GM03348 (cell line): ENCODE measurements around the gene DAGLA.

Source experiments
- DNase-seq: peaks from one replicate; pipeline ENCODE4 v3.0.0; 2012; ENCODE audit warnings: low spot score

The DAGLA gene

DNA sequence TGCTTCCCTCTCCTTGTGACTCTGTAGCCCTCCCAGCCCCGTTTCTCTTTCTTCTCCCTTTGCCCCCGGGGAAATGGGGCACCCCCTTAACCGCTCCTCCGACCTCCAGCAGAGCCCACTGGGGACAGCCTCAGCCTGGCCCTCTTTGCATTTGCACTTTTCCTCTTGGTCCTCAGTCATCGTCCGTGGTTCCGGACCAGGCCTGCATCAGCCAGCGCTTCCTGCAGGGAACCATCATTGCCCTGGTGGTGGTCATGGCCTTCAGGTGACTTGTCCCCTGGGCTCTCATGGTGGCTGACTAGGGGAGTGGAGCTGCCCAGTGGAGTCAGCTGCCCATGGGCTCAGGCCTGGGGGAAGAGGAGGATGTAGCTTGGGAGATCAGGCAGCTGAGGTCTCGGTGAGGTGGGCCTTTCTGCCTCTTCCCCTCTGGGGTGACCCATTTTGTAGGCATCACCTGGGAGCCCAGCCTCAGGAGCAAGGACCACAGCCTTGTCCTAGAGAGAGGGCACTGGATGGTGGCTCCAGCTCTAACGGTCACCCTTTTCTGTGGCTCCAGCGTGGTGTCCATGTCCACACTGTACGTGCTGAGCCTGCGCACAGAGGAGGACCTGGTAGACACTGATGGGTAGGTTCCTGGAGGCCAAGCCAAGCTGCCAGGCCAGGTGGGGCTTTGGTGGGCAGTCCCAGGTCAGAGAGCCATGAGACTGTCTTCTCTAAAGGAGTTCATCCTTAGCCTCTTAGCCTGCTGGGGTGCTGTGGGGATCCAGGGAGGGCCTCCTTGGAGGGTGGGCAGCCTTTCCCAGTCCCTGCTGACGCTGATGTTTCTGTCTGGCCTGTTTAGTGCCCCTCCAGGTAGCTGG, 99.7 kb downstream of the DAGLA start:
- no peak for DNase-seq

DNA sequence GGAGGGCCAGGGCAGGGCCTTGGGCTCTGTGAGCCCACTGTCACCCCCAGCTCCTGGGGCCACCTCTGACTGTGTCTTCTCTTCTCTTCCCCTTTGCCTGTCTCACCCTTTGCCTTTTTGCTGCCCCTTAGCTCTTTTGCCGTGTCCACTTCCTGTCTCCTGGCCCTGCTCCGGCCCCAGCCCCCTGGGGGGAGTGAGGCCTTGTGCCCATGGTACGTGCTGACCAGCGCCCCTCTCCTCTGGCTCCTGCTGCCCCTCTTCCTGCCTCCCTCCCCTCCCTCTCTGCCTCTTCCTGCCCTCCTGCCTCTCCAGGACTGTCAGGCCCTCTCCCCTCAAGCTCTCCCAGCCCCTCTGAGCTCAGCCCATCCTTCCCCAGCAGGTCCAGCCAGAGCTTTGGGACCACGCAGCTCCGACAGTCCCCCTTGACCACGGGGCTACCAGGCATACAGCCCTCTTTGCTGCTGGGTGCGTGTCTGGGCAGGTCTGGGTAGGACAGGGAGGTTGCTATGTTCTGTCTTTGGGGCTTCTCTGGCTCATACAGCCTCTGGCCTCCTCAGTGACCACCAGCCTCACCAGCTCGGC, 100.5 kb downstream of the DAGLA start:
- DNase-seq, result no peak

DNA sequence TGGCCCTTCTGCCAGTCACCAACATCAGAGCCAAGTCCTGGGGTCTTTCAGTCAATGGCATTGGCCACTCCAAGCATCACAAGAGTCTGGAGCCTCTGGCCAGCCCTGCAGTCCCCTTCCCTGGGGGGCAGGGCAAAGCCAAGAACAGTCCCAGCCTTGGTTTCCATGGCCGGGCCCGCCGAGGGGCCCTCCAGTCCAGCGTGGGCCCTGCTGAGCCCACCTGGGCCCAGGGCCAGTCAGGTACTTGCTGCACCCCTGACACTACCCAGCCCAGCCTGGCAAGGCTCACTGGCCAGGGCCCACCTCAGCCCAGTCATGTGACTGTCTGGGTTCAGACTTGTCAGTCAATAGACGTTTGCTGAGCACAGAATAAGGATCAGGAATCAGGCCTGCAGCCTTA, 101.4 kb downstream of the DAGLA start:
- no peak for DNase-seq

DNA sequence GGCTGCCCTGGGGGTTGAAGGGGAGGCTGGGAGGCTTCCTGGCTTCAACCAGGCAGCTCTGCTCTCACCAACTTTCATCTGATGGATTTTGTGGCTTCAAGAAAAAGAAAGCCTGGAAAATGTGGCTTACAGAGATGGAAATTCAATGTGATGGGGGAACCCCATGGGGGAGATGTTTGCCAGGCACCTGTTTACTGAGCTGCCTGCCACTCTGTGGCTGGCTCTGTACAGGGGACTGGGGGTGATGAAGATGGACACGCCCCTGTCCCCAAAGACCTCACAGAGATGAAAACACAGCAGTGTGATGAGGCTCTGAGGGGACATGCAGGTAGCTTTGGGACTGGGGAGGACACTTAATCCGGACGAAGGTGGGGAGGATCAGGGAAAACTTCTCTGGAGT, 102.1 kb downstream of the DAGLA start:
- DNase-seq, result no peak

DNA sequence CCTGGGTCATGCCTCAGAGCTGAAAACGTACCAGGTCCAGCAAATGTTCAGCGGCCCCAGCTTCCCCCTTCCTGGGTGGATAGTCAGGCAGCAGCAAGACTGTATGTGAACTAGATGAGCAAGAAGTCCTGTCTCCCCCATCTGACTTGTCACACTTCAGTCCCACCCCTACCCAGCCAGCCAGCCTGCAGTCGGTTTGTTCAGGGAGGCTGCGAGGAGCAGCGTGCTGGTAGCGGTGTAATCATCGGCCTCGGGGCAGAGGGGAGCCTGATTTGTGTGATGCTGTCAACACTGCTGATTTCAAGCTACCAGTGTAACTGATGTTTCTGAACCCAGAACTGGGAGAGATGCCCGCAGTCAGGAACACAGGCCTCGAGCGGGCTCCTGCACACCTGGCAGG, 102.7 kb downstream of the DAGLA start:
- no peak for DNase-seq

DNA sequence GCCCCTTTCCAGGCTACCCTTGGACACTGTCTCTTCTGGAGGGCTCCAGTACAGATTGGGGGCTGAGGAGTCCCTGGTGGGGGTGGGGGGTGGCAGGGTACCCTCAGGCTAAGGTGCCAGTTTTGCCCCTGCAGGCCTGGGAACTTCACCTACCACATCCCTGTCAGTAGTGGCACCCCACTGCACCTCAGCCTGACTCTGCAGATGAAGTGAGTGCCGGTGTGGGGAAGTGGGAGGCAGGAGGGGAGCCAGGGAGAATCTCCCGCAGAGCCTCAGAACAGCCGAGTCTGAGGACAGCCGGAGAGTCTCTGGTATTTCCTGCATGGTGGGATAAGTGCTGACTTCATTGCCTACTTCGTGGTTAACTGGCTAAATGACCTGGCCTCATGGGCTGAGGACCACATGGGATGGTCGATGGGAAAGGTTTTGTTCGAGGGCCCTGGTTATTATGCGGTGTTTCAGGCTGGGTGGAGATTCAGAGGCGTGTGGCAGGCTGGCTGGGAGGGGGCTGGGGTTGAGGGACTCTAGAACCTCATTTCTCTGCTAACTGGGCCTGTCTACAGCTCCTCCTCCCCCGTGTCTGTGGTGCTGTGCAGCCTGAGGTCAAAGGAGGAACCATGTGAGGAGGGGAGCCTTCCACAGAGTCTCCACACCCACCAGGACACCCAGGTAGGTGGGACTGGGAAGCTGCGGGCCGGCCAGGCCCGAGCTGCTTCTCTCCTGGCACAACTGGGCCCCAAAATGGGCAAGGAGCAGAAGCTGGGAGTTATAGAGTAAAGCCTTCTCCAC, 103.7 kb downstream of the DAGLA start:
- DNase-seq, result peak; percentile 48

DNA sequence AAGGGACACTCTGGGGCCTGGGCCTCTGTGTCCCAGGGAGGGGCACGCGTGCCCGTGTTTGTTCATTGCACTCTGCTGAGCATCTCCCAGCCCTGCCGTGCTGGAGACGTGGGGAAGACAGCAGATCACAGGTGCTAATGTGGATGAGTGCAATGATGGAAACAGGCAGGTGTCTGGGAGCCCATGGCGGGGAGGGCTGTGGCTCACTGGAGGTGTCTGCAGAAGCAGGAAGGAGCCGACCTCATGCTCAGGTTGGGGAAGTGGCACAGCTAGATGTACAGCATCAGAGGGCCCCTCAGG, 104.3 kb downstream of the DAGLA start:
- DNase-seq, result no peak

DNA sequence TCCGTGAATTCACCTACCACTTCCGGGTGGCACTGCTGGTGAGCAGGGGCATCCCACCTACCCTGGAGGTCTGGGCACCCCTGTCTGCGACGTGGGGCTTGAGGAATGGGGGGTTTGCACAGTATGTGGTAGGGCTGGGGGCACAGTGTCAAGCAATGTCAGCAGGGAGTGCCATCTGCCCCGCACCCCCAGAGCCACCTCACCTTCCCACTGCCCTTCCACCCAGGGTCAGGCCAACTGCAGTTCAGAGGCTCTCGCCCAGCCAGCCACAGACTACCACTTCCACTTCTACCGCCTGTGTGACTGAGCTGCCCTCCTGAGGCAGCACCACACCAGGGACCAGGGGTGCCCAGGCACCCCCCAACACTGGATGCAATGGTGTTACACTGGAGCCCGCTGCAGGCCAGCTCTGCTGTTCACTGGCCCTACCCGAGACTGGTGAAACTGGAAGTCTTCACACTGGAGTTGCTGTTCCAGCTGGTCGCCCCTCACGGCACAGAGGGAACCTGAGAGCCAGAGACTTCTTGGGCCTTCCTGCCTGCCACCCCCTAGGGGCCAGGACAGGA, 105.7 kb downstream of the DAGLA start:
- no peak for DNase-seq

DNA sequence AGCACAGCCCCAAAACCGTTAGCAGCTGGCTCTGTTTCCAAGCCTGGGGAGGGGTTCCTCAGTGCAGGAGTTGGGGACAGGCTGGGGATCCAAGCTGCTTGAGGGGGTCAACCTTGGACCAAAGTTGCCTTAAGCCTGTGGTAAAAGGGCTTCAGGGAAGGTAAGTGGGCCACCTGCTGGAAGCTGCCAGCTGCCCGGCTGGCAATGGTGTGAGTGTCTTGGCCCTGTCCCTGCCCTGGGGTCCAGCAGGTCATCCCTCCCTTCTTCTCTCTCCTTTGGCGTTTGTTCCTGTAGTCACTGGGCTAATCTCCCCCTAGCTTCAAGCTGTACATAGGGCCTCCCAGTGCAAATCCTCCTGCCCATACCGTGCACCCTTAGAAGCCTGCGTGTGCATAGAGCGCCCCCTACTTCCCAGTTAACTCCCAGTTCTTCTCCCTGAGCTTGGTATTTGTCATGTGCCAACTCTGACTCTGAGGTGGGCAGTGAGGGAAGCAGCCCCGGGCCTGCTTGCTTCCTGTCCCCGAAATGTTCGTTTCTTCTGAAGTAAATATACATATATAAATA, 107.8 kb downstream of the DAGLA start:
- peak; percentile 44 for DNase-seq

DNA sequence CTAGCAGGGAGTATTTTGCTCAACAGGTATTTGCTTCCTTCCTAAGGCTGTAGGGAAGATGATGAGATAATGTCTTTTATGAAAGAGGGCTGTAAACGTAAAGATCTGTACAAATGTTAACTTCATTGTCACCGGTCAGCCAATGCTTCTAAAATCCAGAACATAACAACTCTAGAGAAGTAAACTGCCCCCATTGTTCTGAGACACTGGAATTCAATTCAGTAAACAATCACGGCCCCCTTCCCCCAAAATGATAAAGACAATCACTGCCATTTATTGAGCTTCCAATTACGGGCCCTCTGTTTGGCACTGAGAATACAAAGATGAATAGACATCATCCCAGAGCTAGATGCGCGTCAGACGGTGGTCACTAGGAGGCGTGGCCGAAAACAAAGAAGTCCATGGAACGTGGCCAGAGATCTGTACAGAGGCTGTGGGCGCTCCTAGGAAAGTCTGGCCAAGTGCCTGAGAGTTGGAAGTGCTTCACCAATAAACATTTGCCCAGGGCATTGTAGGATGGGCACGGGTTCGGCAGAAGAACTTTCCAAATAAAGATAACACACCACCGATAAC, 111.6 kb downstream of the DAGLA start:
- DNase-seq, result peak; percentile 86

DNA sequence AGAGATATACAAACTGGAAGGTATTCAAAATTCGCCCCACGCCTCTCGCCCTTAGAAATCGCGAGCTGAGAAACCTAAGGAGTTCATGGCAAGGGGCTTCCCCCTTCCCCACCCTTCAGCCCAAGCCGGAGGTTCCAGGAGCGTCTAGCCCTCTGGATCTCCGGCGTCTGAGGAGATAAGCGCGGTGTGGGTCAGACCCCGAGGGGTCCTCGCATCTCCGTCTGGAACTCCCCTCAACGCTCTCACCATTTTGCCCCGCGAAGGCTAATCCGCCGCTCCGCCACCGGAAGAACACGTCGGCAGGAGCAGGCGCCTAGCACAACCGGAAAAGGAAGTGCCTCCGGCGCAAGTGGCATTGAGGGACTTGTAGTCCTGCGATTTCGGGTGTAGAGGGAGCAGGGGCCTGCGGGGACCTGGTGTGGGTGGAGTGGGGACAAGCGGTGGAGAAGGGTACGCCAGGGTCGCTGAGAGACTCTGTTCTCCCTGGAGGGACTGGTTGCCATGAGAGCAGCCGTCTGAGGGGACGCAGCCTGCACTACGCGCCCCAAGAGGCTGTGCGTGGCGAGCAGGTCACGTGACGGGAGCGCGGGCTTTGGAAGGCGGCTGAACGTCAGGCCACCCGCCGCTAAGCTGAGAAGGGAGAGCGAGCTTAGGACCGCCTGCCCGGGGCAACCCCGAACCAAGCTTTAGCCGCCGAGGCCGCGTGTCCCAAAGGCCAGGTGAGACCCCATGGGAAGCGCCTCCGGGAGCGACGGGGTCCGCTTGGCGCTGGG, 112.3 kb downstream of the DAGLA start, which contains the start of the genes FEN1 and TMEM258:
TSS of gene FEN1 (plus strand) at position 602 of the 773 bp plus-strand sequence. CDS start 2,451 bp downstream, outside the sequence.
TSS of gene TMEM258 (minus strand) at position 290 of the 773 bp plus-strand sequence. CDS start at position 249, 41 bp downstream.
- DNase-seq, result peak; percentile 93

DNA sequence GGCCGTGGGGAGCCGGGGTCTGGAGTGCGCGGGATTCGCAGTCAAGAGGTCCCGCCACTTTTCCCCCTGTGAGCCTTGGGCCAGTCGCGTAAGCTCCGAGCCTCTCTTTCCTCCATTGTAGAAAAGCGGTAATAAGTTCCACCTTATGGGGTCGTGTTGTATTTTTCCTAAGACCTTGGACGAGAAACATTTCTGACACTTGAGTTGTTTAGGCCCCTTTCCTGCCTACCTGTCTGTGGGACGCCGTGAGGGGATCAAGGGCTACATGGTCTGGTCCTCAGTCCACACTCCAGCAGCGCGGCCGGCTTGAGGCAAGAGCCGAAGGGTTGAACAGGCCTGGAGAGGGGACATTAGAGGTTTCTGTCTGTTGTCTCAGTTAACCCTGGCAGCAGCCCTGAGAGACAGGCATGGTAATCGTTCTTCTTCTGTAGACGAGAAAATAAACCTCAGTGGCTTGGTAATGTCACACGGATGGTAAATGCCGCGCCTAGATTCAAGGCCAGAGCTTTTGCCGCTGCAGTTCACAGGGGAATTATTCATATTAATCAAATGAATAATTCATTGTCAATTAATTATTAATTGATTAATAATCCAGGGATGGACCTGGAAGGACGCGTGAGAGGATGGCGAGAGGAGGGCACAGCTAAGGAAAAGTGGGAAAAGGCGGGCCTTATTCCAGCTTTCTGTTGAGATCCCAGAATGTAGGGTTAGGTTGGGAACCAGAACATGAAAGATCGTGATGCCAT, 113.1 kb downstream of the DAGLA start:
- no peak for DNase-seq

DNA sequence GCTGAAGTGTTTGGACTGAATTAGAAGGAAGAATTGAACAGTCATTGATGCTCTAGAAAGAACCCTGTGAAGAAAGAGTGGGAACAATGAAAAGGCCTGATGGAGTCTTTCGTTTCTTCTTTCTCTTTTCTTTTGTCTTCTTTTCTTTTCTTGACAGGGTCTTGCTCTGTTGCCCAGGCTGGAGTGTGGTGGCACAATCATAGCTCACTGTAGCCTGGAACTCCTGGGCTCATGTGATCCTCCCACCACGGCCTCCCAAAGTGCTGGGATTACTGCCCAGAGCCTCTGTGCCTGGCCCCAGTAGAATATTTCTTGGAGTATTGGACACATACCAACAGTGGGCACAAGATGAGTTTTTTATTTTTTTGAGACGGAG, 113.6 kb downstream of the DAGLA start:
- no peak for DNase-seq

DNA sequence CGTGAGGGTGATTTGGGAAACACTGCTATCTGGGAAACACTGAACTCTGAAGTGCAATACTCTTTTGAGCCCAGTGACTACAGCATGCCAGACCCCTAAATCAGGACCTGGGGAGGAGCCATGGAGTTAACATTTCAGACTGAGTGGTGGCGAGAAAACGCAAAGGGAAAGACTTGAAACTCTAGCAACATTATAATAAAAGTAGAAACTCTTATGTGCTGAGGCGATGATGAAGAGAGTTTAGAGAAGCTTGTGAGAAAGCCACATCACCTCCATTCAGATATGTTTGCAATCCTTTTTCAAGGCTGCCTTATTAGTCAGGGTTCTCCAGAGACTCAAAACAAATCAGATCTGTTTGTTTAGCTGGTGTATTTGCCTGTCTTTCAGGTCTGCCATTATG, 114.4 kb downstream of the DAGLA start:
- DNase-seq, result no peak

DNA sequence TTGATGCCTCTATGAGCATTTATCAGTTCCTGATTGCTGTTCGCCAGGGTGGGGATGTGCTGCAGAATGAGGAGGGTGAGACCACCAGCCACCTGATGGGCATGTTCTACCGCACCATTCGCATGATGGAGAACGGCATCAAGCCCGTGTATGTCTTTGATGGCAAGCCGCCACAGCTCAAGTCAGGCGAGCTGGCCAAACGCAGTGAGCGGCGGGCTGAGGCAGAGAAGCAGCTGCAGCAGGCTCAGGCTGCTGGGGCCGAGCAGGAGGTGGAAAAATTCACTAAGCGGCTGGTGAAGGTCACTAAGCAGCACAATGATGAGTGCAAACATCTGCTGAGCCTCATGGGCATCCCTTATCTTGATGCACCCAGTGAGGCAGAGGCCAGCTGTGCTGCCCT, 115.3 kb downstream of the DAGLA start:
- no peak for DNase-seq

DNA sequence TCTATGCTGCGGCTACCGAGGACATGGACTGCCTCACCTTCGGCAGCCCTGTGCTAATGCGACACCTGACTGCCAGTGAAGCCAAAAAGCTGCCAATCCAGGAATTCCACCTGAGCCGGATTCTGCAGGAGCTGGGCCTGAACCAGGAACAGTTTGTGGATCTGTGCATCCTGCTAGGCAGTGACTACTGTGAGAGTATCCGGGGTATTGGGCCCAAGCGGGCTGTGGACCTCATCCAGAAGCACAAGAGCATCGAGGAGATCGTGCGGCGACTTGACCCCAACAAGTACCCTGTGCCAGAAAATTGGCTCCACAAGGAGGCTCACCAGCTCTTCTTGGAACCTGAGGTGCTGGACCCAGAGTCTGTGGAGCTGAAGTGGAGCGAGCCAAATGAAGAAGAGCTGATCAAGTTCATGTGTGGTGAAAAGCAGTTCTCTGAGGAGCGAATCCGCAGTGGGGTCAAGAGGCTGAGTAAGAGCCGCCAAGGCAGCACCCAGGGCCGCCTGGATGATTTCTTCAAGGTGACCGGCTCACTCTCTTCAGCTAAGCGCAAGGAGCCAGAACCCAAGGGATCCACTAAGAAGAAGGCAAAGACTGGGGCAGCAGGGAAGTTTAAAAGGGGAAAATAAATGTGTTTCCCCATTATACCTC, 115.8 kb downstream of the DAGLA start:
- no peak for DNase-seq
